Activated CD4-positive, alpha-beta T cell treated with anti-CD3 and anti-CD28 coated beads, Interleukin-2, amount 50 U/mL, for 4 hours (primary cell): ENCODE results near the gene SEC22A.
A peak's percentile ranks its signal among the peaks of the same experiment; 100 is the strongest.
"Not testable (repeated sequence)": the region's sequence is repeated elsewhere in the genome, so short reads cannot be mapped to it uniquely, and the experiment has no call there.

Experiments used
- DNase-seq, 2 experiments: peaks; one replicate each; pipeline ENCODE4 v3.0.0-alpha.2; 2020

The SEC22A gene

GRCh38 chr3:123186695-123187094 lies 15.0 kb upstream of the SEC22A start:
- no peak for DNase-seq

- DNase-seq = no peak
Observed at GRCh38 chr3:123188058-123188457, 13.7 kb upstream of the SEC22A start.

- DNase-seq = no peak
Observed at GRCh38 chr3:123193448-123194101, 8.2 kb upstream of the SEC22A start.

GRCh38 chr3:123194552-123194951 lies 7.2 kb upstream of the SEC22A start:
- DNase-seq = no peak

- no peak for DNase-seq
Observed at GRCh38 chr3:123198372-123198771, 3.4 kb upstream of the SEC22A start.

GRCh38 chr3:123201223-123201556 lies 553 bp upstream of the SEC22A start:
- no peak for DNase-seq

- DNase-seq = no peak
Observed at GRCh38 chr3:123202451-123202850, 708 bp downstream of the SEC22A start.

- DNase-seq = no peak
Observed at GRCh38 chr3:123218990-123219389, 17.2 kb downstream of the SEC22A start.

- not testable (repeated sequence) for DNase-seq
Observed at GRCh38 chr3:123221369-123221768, 19.6 kb downstream of the SEC22A start.

GRCh38 chr3:123225016-123225415 lies 23.3 kb downstream of the SEC22A start:
- DNase-seq = no peak

GRCh38 chr3:123226549-123226948 lies 24.8 kb downstream of the SEC22A start:
- no peak for DNase-seq

- DNase-seq = no peak
Observed at GRCh38 chr3:123229145-123229544, 27.4 kb downstream of the SEC22A start.

- no peak for DNase-seq
Observed at GRCh38 chr3:123236902-123237301, 35.2 kb downstream of the SEC22A start.

- DNase-seq = not testable (repeated sequence)
Observed at GRCh38 chr3:123239186-123239585, 37.4 kb downstream of the SEC22A start.

- DNase-seq = no peak
Observed at GRCh38 chr3:123239756-123240155, 38.0 kb downstream of the SEC22A start.

GRCh38 chr3:123244128-123244527 lies 42.4 kb downstream of the SEC22A start:
- peak; percentile 1 to 2 for DNase-seq

GRCh38 chr3:123246866-123247265 lies 45.1 kb downstream of the SEC22A start:
- DNase-seq = no peak

- no peak for DNase-seq
Observed at GRCh38 chr3:123256256-123256655, 54.5 kb downstream of the SEC22A start.

- no peak for DNase-seq
Observed at GRCh38 chr3:123258359-123258758, 56.6 kb downstream of the SEC22A start.

GRCh38 chr3:123258811-123259420 lies 57.2 kb downstream of the SEC22A start:
- DNase-seq = no peak

- no peak for DNase-seq
Observed at GRCh38 chr3:123261666-123262065, 59.9 kb downstream of the SEC22A start.

GRCh38 chr3:123262226-123262625 lies 60.5 kb downstream of the SEC22A start:
- DNase-seq = no peak

- no peak for DNase-seq
Observed at GRCh38 chr3:123262868-123263267, 61.1 kb downstream of the SEC22A start.

- DNase-seq = no peak
Observed at GRCh38 chr3:123263941-123264340, 62.2 kb downstream of the SEC22A start.

GRCh38 chr3:123267821-123268220 lies 66.1 kb downstream of the SEC22A start:
- DNase-seq = no peak
